H1 (cell line): ENCODE data around the gene STK40. TPM values are rescaled to one million over a fixed set of nuclear protein-coding genes. Genes with fewer than 3 reads are reported as not detected.

ENCODE experiments used
- CTCF ChIA-PET: fragments of 300-600 bp; sonication (Branson Sonifier 250); formaldehyde crosslinking; loops from one replicate; lab custom pipeline; 2021; ENCODE audit not compliant: partially characterized antibody; lab: Charles Lee
- POLR2A ChIA-PET: fragments of 300-600 bp; sonication (Branson Sonifier 250); formaldehyde crosslinking; loops from one replicate; lab custom pipeline; 2021; ENCODE audit warnings: inconsistent platforms; ENCODE audit not compliant: partially characterized antibody; lab: Charles Lee
- DNase-seq, 2 experiments: peaks; one replicate each; pipeline versions ENCODE4 v3.0.0 to v3.0.0-alpha.2; 2010 to 2022; ENCODE audit warnings: low spot score in 2 of 2, low read depth in 1 of 2, mixed read lengths in 1 of 2
- FAIRE-seq: peaks from 2 replicates; lab custom pipeline; 2011; peaks lifted over from hg19 to GRCh38; lab: Jason Lieb, UNC
- H2AFZ ChIP-seq: 2 replicates; pipeline ENCODE4 v1.8.1; 2012; ENCODE audit warnings: low read length, inconsistent platforms
- H2AK5ac ChIP-seq: 2 replicates; pipeline ENCODE4 v1.6.1; 2013; ENCODE audit warnings: low read depth, low read length
- H2BK120ac ChIP-seq: replicated peaks from 2 replicates; pipeline ENCODE3; 2013; ENCODE audit warnings: low read depth, low read length, inconsistent platforms
- H2BK12ac ChIP-seq: 2 replicates; pipeline ENCODE4 v1.6.1; 2013; ENCODE audit warnings: low read depth, low read length
- H2BK15ac ChIP-seq: 2 replicates; pipeline ENCODE4 v1.6.1; 2013; ENCODE audit warnings: low read length
- H2BK20ac ChIP-seq: 2 replicates; pipeline ENCODE4 v1.6.1; 2013; ENCODE audit warnings: low read length
- H2BK5ac ChIP-seq: 2 replicates; pipeline ENCODE4 v1.6.1; 2013; ENCODE audit warnings: low read depth, low read length
- H3K14ac ChIP-seq: 2 replicates; pipeline ENCODE4 v1.6.1; 2013; ENCODE audit warnings: inconsistent platforms; ENCODE audit not compliant: insufficient read length
- H3K18ac ChIP-seq: 2 replicates; pipeline ENCODE4 v1.6.1; 2013; ENCODE audit warnings: low read length; ENCODE audit errors: extremely low read depth
- H3K23ac ChIP-seq: 2 replicates; pipeline ENCODE4 v1.6.1; 2013; ENCODE audit warnings: inconsistent platforms; ENCODE audit not compliant: insufficient read length
- H3K23me2 ChIP-seq: 2 replicates; pipeline ENCODE4 v1.6.1; 2013; ENCODE audit warnings: low read depth, low read length
- H3K27ac ChIP-seq: 2 replicates; pipeline ENCODE4 v1.6.1; 2011; ENCODE audit warnings: low read depth, low read length, inconsistent platforms
- H3K27me3 ChIP-seq, 4 experiments: replicated peaks in 1 of 4; 1 replicate in 1 of 4; 2 replicates in 3 of 4; pipeline versions ENCODE4 v1.6.1 to v1.8.1; 2011 to 2013; ENCODE audit warnings: low read length in 3 of 4, mild to moderate bottlenecking in 3 of 4, inconsistent platforms in 2 of 4, mixed read lengths in 2 of 4, moderate library complexity in 1 of 4; ENCODE audit not compliant: control insufficient read depth in 3 of 4, insufficient read depth in 3 of 4; ENCODE audit errors: extremely low read depth in 1 of 4
- H3K36me3 ChIP-seq, 4 experiments: 2 replicates each; pipeline versions ENCODE4 v1.6.1 to v1.8.1; 2011 to 2013; ENCODE audit warnings: mild to moderate bottlenecking in 4 of 4, low read length in 3 of 4, moderate library complexity in 2 of 4, control low read depth in 1 of 4, inconsistent platforms in 1 of 4; ENCODE audit not compliant: insufficient read depth in 4 of 4, control insufficient read depth in 2 of 4
- H3K4ac ChIP-seq: replicated peaks from 2 replicates; pipeline ENCODE3; 2013; ENCODE audit warnings: low read length, low read depth, mixed read lengths, inconsistent platforms; ENCODE audit not compliant: insufficient read length
- H3K4me1 ChIP-seq, 4 experiments: replicated peaks in 1 of 4; 1 replicate in 1 of 4; 2 replicates in 3 of 4; pipeline versions ENCODE4 v1.6.1 to v1.8.1; 2011 to 2013; ENCODE audit warnings: low read length in 3 of 4, inconsistent platforms in 2 of 4, mixed read lengths in 1 of 4; ENCODE audit not compliant: insufficient read depth in 4 of 4, control insufficient read depth in 3 of 4
- H3K4me2 ChIP-seq, 2 experiments: 2 replicates each; pipeline versions ENCODE4 v1.6.1 to v1.8.1; 2011 to 2013; ENCODE audit warnings: low read depth in 2 of 2, low read length in 2 of 2, control low read depth in 1 of 2, inconsistent platforms in 1 of 2, mild to moderate bottlenecking in 1 of 2; ENCODE audit not compliant: insufficient read depth in 1 of 2
- H3K4me3 ChIP-seq, 4 experiments: fragments of 200-600, 300-600 bp in 1 of 4; sonication (generic), shearing (Covaris generic), sonication (Bioruptor Twin) in 1 of 4; 2 replicates each; pipeline versions ENCODE4 v1.5.1 to v1.8.1; 2011 to 2016; ENCODE audit warnings: low read length in 4 of 4, low read depth in 3 of 4, control low read depth in 2 of 4, inconsistent platforms in 2 of 4, mild to moderate bottlenecking in 2 of 4, mixed read lengths in 1 of 4, moderate library complexity in 1 of 4; ENCODE audit not compliant: insufficient read depth in 2 of 4; ENCODE audit errors: extremely low read depth in 1 of 4
- H3K56ac ChIP-seq: replicated peaks from 2 replicates; pipeline ENCODE3; 2013; ENCODE audit warnings: low read depth, mild to moderate bottlenecking, mixed read lengths, low read length, inconsistent platforms; ENCODE audit not compliant: insufficient read length
- H3K79me1 ChIP-seq: 2 replicates; pipeline ENCODE4 v1.6.1; 2013; ENCODE audit warnings: low read depth, low read length, control low read depth
- H3K79me2 ChIP-seq, 2 experiments: 2 replicates each; pipeline versions ENCODE4 v1.6.1 to v1.8.1; 2012 to 2013; ENCODE audit warnings: low read length in 2 of 2, mild to moderate bottlenecking in 2 of 2, inconsistent platforms in 1 of 2; ENCODE audit not compliant: insufficient read depth in 2 of 2, control insufficient read depth in 1 of 2
- H3K9ac ChIP-seq, 4 experiments: replicated peaks in 1 of 4; 1 replicate in 1 of 4; 2 replicates in 3 of 4; pipeline versions ENCODE4 v1.6.1 to v1.8.1; 2011 to 2013; ENCODE audit warnings: low read depth in 3 of 4, low read length in 3 of 4, control low read depth in 2 of 4, mild to moderate bottlenecking in 2 of 4, moderate library complexity in 2 of 4, inconsistent platforms in 1 of 4; ENCODE audit errors: extremely low read depth in 1 of 4
- H3K9me3 ChIP-seq, 2 experiments: 2 replicates each; pipeline versions ENCODE4 v1.6.1 to v1.8.1; 2012 to 2013; ENCODE audit warnings: mild to moderate bottlenecking in 2 of 2, moderate library complexity in 2 of 2, control low read depth in 1 of 2, inconsistent platforms in 1 of 2, low read depth in 1 of 2, low read length in 1 of 2, mixed read lengths in 1 of 2; ENCODE audit not compliant: insufficient read depth in 2 of 2
- H4K20me1 ChIP-seq, 2 experiments: replicated peaks in 1 of 2; 2 replicates each; pipeline versions ENCODE3 to v1.8.1; 2011 to 2013; ENCODE audit warnings: inconsistent platforms in 2 of 2, low read length in 2 of 2, mild to moderate bottlenecking in 1 of 2; ENCODE audit not compliant: insufficient read depth in 2 of 2, control insufficient read depth in 1 of 2
- H4K5ac ChIP-seq: 2 replicates; pipeline ENCODE4 v1.6.1; 2013; ENCODE audit warnings: low read length, low read depth, mixed read lengths, inconsistent platforms; ENCODE audit not compliant: insufficient read length
- H4K8ac ChIP-seq: 2 replicates; pipeline ENCODE4 v1.8.0; 2013; ENCODE audit warnings: mild to moderate bottlenecking, moderate library complexity, low read length, inconsistent platforms; ENCODE audit not compliant: insufficient read depth; ENCODE audit errors: extremely low read depth
- H4K91ac ChIP-seq: replicated peaks from 2 replicates; pipeline ENCODE3; 2013; ENCODE audit warnings: low read length, mixed read lengths, inconsistent platforms; ENCODE audit not compliant: insufficient read length
- CBX8 ChIP-seq: fragments of 300-800, 300-1000 bp; sonication (generic); IDR thresholded peaks from 2 replicates; pipeline ENCODE4 v1.7.1; 2016; ENCODE audit warnings: low read depth, low read length, borderline replicate concordance
- CHD2 ChIP-seq: IDR thresholded peaks from 2 replicates; pipeline ENCODE4 v1.6.1; 2012; ENCODE audit warnings: low read length, improper control_type of control experiment
- EP300 ChIP-seq, 2 experiments: IDR thresholded peaks; 1 replicate in 1 of 2; 2 replicates in 1 of 2; pipeline ENCODE4 v1.6.1; 2011 to 2012; ENCODE audit warnings: low read depth in 2 of 2, low read length in 2 of 2, mild to moderate bottlenecking in 2 of 2, borderline replicate concordance in 1 of 2, inconsistent platforms in 1 of 2, moderate library complexity in 1 of 2
- EZH2 ChIP-seq: fragments of 200-600 bp; sonication (generic); IDR thresholded peaks from 2 replicates; pipeline ENCODE4 v1.7.1; 2012; ENCODE audit warnings: low read depth, mild to moderate bottlenecking, moderate library complexity, low read length, inconsistent platforms; ENCODE audit not compliant: severe bottlenecking
- NANOG ChIP-seq: IDR thresholded peaks from 2 replicates; pipeline ENCODE4 v1.6.1; 2011; ENCODE audit warnings: low read length, low read depth, mild to moderate bottlenecking, inconsistent platforms; ENCODE audit not compliant: insufficient read depth, poor library complexity, severe bottlenecking
- POU5F1 ChIP-seq: IDR thresholded peaks from 2 replicates; pipeline ENCODE4 v1.6.1; 2011; ENCODE audit warnings: low read depth, mild to moderate bottlenecking, low read length, moderate library complexity
- TEAD4 ChIP-seq: IDR thresholded peaks from 2 replicates; pipeline ENCODE4 v1.6.1; 2012; ENCODE audit warnings: low read depth, low read length, inconsistent platforms, mixed read lengths
- USF2 ChIP-seq: IDR thresholded peaks from 2 replicates; pipeline ENCODE4 v1.6.1; 2011; ENCODE audit warnings: low read length, improper control_type of control experiment
- WGBS, 2 experiments: shearing (Covaris generic) in 1 of 2; methylation state at CpG; one replicate each; pipeline versions ENCODE4 v1.1.6 to v1.1.7; 2013 to 2015; ENCODE audit warnings: low lambda C conversion rate in 2 of 2, mixed read lengths in 2 of 2, inconsistent platforms in 1 of 2, low coverage in 1 of 2, missing lambda C conversion rate in 1 of 2; ENCODE audit not compliant: insufficient replicate concordance in 2 of 2, insufficient coverage in 1 of 2, insufficient read length in 1 of 2; ENCODE audit errors: extremely low coverage in 1 of 2, missing lambda C conversion rate in 1 of 2; 5-methylcytosine and 5-hydroxymethylcytosine counted together
- polyA plus RNA-seq, 7 experiments: library from polyadenylated mRNA; depleted of rRNA in 3 of 7; stranded (reverse) in 5 of 7; unstranded in 2 of 7; fragments of >200 nt in 5 of 7; fragments of 200-250 nt in 2 of 7; gene quantifications; 1 replicate in 5 of 7; 2 replicates in 1 of 7; 4 replicates in 1 of 7; pipeline versions ENCODE4 v1.2.1 to v1.2.3, GENCODE V29; 2011 to 2013; ENCODE audit warnings: missing spikeins in 2 of 7, mixed read lengths in 2 of 7
- total RNA-seq: library from RNA; stranded (reverse); fragmentation: NEBNext Ultra II Directional; extraction: Animal tissue kit (Norgen Biotek cat#: 25700); gene quantifications from 2 replicates; pipeline ENCODE4 v1.2.1, GENCODE V29; 2021

Gene STK40
- total and polyA plus RNA-seq, 2 of the 8 experiments (the other 6 are each of a cell fraction or from before 2014, with no cell fraction given), result 13.6 to 28.6 TPM

- peak overlapping the region; percentile 62 to 85 for H3K4me2 ChIP-seq
- peak overlapping the region; percentile 88; the same call in 1 of the 2 replicates for H4K8ac ChIP-seq
- H3K79me2 ChIP-seq, result peaks cover 0 to 11% of the 10 kb centered on the region in 2 experiments; a peak in 3 of 4 replicates
- H3K79me1 ChIP-seq, result no peaks in the 10 kb centered on the region
- no peaks in the 10 kb centered on the region for H4K20me1 ChIP-seq
- peak overlapping the region; percentile 84; the same call in 1 of the 2 replicates for H2BK12ac ChIP-seq
- H3K9ac ChIP-seq, result peak overlapping the region in 2 of 4 experiments; percentile 48 to 50; a peak in 4 of 7 replicates
- peak overlapping the region; percentile 94 for H4K91ac ChIP-seq
- peak overlapping the region; percentile 46 for H3K56ac ChIP-seq
- peak overlapping the region; percentile 72 for H2BK120ac ChIP-seq
- FAIRE-seq (no peak), DNase-seq (no peak)
- peak overlapping the region; percentile 100; the same call in 1 of the 2 replicates for H2BK15ac ChIP-seq
- H3K4me1 ChIP-seq, result peaks cover 0 to 12% (median 11%) of the 10 kb centered on the region in 4 experiments; a peak in 5 of 7 replicates
- peaks cover 11% of the 10 kb centered on the region for H3K23me2 ChIP-seq
- no peak overlapping the region for H3K14ac ChIP-seq
- H4K5ac ChIP-seq, result peak overlapping the region; percentile 89
- peak overlapping the region; percentile 86; the same call in 1 of the 2 replicates for H2AK5ac ChIP-seq
- 72% methylated on average over 10 of the region's 10 CpGs; no CpG with 5 or more reads in 1 of the 2 experiments for WGBS, 2 experiments
- H2BK20ac ChIP-seq, result no peak overlapping the region
- no peak overlapping the region for H3K23ac ChIP-seq
- H3K9me3 ChIP-seq, result no peaks in the 10 kb centered on the region
- no peaks in the 10 kb centered on the region for H3K36me3 ChIP-seq
- TF ChIP-seq EZH2, result no peak
- no peak for TF ChIP-seq POU5F1
- TF ChIP-seq NANOG, result no peak
- TF ChIP-seq TEAD4, result no peak
- TF ChIP-seq CBX8, result no peak
- no peak for TF ChIP-seq USF2
- no peak for TF ChIP-seq EP300 (IDR thresholded peaks at IDR 0.05; ENCODE audit: borderline replicate concordance in 1 of 2, low read depth in 2 of 2, low read length in 2 of 2)
- TF ChIP-seq CHD2, result no peak
- ChIA-PET CTCF (interaction anchor here (0.7 to 2.9 kb wide), 16 partner anchors 13 to 213 kb away, joined by 3 to 17 read pairs (median 5); partner anchors contain the start of gene SH3D21), POLR2A (interaction anchor here (0.7 to 6.2 kb wide), 13 partner anchors 11 to 286 kb away, joined by 3 to 36 read pairs (median 4); partner anchors contain the start of genes EVA1B, OSCP1 and SH3D21)
- peak overlapping the region; percentile 28 to 68 (median 48); a peak in 5 of 8 replicates for H3K4me3 ChIP-seq
- peak overlapping the region; percentile 97 for H3K4ac ChIP-seq
- H3K27ac ChIP-seq, result peak overlapping the region; percentile 49; the same call in 1 of the 2 replicates
- peak overlapping the region; percentile 96 for H2BK5ac ChIP-seq
- peak overlapping the region; percentile 83; the same call in 1 of the 2 replicates for H3K18ac ChIP-seq
- peak overlapping the region; percentile 74; the same call in 1 of the 2 replicates for H2AFZ ChIP-seq
- H3K27me3 ChIP-seq, result no peaks in the 10 kb centered on the region
Observed at GRCh38 chr1:36400514-36400824, 14.7 kb upstream of the STK40 start.
